Tibial nerve (tissue), 4 donors: ENCODE results near the gene CCDC88C. TPM values are rescaled to one million over a fixed set of nuclear protein-coding genes. Genes with fewer than 3 reads are reported as not detected.
A peak's percentile ranks its signal among the peaks of the same experiment; 100 is the strongest.

Experiments
- DNase-seq, 2 donors: peaks; one replicate each; pipeline ENCODE4 v3.0.0-alpha.2; 2019; ENCODE audit warnings: low spot score in 2 of 2
- H3K27ac ChIP-seq, 4 donors: fragments of 200-600 bp; sonication (generic) in 3 of 4; one replicate each; pipeline ENCODE4 v1.5.1; 2017 to 2019; ENCODE audit warnings: mild to moderate bottlenecking in 1 of 4
- H3K27me3 ChIP-seq, 2 donors: fragments of 200-600 bp; sonication (generic) in 1 of 2; one replicate each; pipeline versions ENCODE4 v1.5.1 to v1.6.0; 2017 to 2019
- H3K36me3 ChIP-seq, 3 donors: fragments of 200-600 bp; sonication (generic); one replicate each; pipeline ENCODE4 v1.5.1; 2018 to 2019
- H3K4me1 ChIP-seq, 4 donors: fragments of 200-600 bp; sonication (generic) in 3 of 4; one replicate each; pipeline ENCODE4 v1.5.1; 2017 to 2019
- H3K4me3 ChIP-seq, 4 donors: fragments of 200-600 bp; sonication (generic) in 3 of 4; one replicate each; pipeline ENCODE4 v1.5.1; 2017 to 2019; ENCODE audit warnings: mild to moderate bottlenecking in 1 of 4, moderate library complexity in 1 of 4
- H3K9me3 ChIP-seq, 4 donors: fragments of 200-600 bp; sonication (generic) in 3 of 4; one replicate each; pipeline ENCODE4 v1.5.1; 2017 to 2019
- EP300 ChIP-seq, 2 donors: sonication (generic); formaldehyde crosslinking; IDR thresholded peaks; one replicate each; pipeline ENCODE4 v1.6.1; 2017; ENCODE audit warnings: antibody characterized with exemption in 2 of 2, mild to moderate bottlenecking in 1 of 2
- POLR2A ChIP-seq, 2 donors: fragments of 450-650 bp; IDR thresholded peaks; one replicate each; pipeline ENCODE4 v1.6.1; 2017; ENCODE audit warnings: antibody characterized with exemption in 2 of 2, mild to moderate bottlenecking in 2 of 2, moderate library complexity in 2 of 2
- WGBS, 2 donors: methylation state at CpG; one replicate each; pipeline ENCODE4 v1.1.5; 2018; 5-methylcytosine and 5-hydroxymethylcytosine counted together
- total RNA-seq, 4 donors: library from RNA; depleted of rRNA; stranded (reverse); fragments of >200 nt; gene quantifications; one replicate each; pipeline ENCODE4 v1.1.0, GENCODE V29; 2016
- TF ChIP-seq, protein P1 (sequence below), 5 experiments: fragments of 200-600 bp in 3 of 5; fragments of 450-650 bp in 2 of 5; sonication (generic) in 3 of 5; IDR thresholded peaks; one replicate each; pipeline ENCODE4 v1.5.1; 2016 to 2019; ENCODE audit warnings: antibody characterized with exemption in 5 of 5, mild to moderate bottlenecking in 3 of 5, moderate library complexity in 2 of 5

The CCDC88C gene
- total RNA-seq, 4 donors from 2014 or later = 3.6 to 12.6 (median 6.8) TPM

- H3K27me3 ChIP-seq = peaks cover 0 to 1% of the 10 kb centered on the region in 2 donors
- no peaks in the 10 kb centered on the region for H3K36me3 ChIP-seq
- DNase-seq = no peak
- H3K27ac ChIP-seq = no peak overlapping the region
- no peak for TF ChIP-seq EP300 (IDR thresholded peaks at IDR 0.05)
- TF ChIP-seq, protein P1, sequence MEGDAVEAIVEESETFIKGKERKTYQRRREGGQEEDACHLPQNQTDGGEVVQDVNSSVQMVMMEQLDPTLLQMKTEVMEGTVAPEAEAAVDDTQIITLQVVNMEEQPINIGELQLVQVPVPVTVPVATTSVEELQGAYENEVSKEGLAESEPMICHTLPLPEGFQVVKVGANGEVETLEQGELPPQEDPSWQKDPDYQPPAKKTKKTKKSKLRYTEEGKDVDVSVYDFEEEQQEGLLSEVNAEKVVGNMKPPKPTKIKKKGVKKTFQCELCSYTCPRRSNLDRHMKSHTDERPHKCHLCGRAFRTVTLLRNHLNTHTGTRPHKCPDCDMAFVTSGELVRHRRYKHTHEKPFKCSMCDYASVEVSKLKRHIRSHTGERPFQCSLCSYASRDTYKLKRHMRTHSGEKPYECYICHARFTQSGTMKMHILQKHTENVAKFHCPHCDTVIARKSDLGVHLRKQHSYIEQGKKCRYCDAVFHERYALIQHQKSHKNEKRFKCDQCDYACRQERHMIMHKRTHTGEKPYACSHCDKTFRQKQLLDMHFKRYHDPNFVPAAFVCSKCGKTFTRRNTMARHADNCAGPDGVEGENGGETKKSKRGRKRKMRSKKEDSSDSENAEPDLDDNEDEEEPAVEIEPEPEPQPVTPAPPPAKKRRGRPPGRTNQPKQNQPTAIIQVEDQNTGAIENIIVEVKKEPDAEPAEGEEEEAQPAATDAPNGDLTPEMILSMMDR (IDR thresholded peaks at IDR 0.05) = no peak
- no peak for TF ChIP-seq POLR2A (IDR thresholded peaks at IDR 0.05)
- no peak overlapping the region for H3K4me3 ChIP-seq
- no peaks in the 10 kb centered on the region for H3K9me3 ChIP-seq
- peaks cover 0 to 31% (median 19%) of the 10 kb centered on the region in 4 donors for H3K4me1 ChIP-seq
- WGBS, 2 donors = 81 to 83% methylated on average over 11 to 12 of the region's 12 CpGs
These were observed 96.5 kb downstream of the CCDC88C start for GRCh38 chr14:91321131-91321530.

DNA sequence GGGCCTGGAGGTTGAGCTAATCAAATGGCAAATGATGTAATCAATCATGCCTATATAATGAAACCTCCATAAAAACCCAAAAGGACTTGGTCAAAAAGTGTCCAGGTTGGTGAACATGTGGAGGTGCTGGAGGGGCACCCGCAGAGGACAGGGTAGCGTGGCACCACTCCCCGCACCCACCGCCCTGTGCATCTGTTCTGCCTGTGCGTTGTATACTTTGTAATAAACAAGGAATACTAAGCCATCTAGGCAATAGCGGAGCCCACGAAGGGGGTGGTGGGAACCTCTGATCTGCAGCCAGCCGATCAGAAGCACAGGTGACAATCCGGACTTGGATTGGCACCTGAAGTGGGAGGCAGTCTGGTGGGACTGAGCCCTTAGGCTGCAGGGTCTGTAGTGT lies 97.4 kb downstream of the CCDC88C start:
- no peak for DNase-seq
- no peak for TF ChIP-seq EP300 (IDR thresholded peaks at IDR 0.05)
- TF ChIP-seq, protein P1 (IDR thresholded peaks at IDR 0.05) = no peak
- no peak for TF ChIP-seq POLR2A (IDR thresholded peaks at IDR 0.05)
- H3K4me3 ChIP-seq = no peak overlapping the region
- no peaks in the 10 kb centered on the region for H3K36me3 ChIP-seq
- no peaks in the 10 kb centered on the region for H3K9me3 ChIP-seq
- H3K4me1 ChIP-seq = peaks cover 0 to 31% (median 19%) of the 10 kb centered on the region in 4 donors
- no peak overlapping the region for H3K27ac ChIP-seq
- WGBS, 2 donors = 92 to 95% methylated on average over 9 of the region's 9 CpGs
- peaks cover 0 to 8% of the 10 kb centered on the region in 2 donors for H3K27me3 ChIP-seq

DNA sequence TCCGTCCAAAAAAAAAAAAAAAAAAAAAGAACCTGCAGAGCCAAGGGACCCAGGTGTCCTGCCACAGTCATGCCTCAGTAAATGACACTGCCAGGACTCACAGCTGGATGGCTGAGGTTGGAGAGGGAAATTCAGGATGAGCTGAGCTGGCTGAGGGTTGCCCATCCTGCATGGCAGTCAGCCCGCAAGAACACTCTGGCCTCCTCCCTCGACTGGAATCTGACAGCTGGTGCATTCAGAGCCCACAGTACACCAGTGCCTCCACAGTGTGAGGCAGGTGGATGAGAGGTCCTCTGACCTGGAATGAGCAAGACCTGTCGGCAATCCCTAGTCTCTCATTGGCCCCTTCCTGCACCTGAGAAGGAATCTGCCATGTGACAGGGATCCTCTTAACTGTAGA lies 98.7 kb downstream of the CCDC88C start:
- Histone ChIP-seq H3K27ac (no peak overlapping the region), H3K27me3 (peaks cover 0 to 8% of the 10 kb centered on the region in 2 donors), H3K4me3 (no peak overlapping the region), H3K36me3 (no peaks in the 10 kb centered on the region), H3K4me1 (peaks cover 0 to 22% (median 15%) of the 10 kb centered on the region in 4 donors), H3K9me3 (peaks cover 0 to under 1% (median 0%) of the 10 kb centered on the region in 4 donors)
- no peak for DNase-seq
- TF ChIP-seq, protein P1 (IDR thresholded peaks at IDR 0.05) = no peak
- TF ChIP-seq POLR2A (IDR thresholded peaks at IDR 0.05) (no peak), EP300 (IDR thresholded peaks at IDR 0.05) (no peak)
- 74 to 78% methylated on average over 3 of the region's 4 CpGs for WGBS, 2 donors

GRCh38 chr14:91317381-91318308 lies 100.0 kb downstream of the CCDC88C start:
- H3K9me3 ChIP-seq = peaks cover 0 to 9% (median 0%) of the 10 kb centered on the region in 4 donors
- H3K27me3 ChIP-seq = peaks cover 0 to 8% of the 10 kb centered on the region in 2 donors
- H3K4me1 ChIP-seq = peaks cover 0 to 15% (median 11%) of the 10 kb centered on the region in 4 donors
- peak overlapping the region in 1 of 4 donors; percentile 65 for H3K27ac ChIP-seq
- TF ChIP-seq, protein P1 (IDR thresholded peaks at IDR 0.05) = no peak
- TF ChIP-seq POLR2A (IDR thresholded peaks at IDR 0.05) (no peak), EP300 (IDR thresholded peaks at IDR 0.05) (no peak)
- DNase-seq = peak in 1 of 2 donors; percentile 24
- no peak overlapping the region for H3K4me3 ChIP-seq
- peaks cover 0 to 6% (median 3%) of the 10 kb centered on the region in 3 donors for H3K36me3 ChIP-seq
- 45% methylated on average over 16 to 18 of the region's 21 CpGs for WGBS, 2 donors

DNA sequence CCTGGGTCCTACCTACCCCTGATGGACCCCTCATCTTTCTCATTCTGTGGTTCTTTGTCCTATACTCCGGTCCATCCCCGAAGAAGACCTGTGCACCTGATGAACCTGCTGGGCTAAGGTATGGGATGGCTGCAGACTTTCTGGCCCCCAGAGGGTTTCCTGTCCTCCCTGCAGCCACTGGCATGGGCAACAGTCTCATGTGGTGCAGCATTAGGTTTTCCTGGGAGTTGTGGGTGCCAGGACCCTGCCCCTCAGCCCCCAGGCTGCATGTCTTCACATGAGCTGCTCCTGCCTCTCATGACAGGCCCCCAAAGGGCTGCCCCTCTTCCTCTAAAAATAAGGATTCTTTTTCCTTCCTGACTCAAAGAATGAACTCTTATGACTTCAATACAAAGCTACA lies 100.9 kb downstream of the CCDC88C start:
- peaks cover 0 to 15% (median 11%) of the 10 kb centered on the region in 4 donors for H3K4me1 ChIP-seq

More for the DNA sequence above, 100.9 kb downstream of the CCDC88C start:
- H3K9me3 ChIP-seq = peaks cover 0 to 9% (median 0%) of the 10 kb centered on the region in 4 donors
- peak overlapping the region in 1 of 4 donors; percentile 65 for H3K27ac ChIP-seq
- H3K27me3 ChIP-seq = peaks cover 0 to 8% of the 10 kb centered on the region in 2 donors
- 97 to 100% methylated on average over 2 of the region's 2 CpGs for WGBS, 2 donors
- TF ChIP-seq, protein P1 (IDR thresholded peaks at IDR 0.05) = no peak
- TF ChIP-seq POLR2A (IDR thresholded peaks at IDR 0.05) = no peak
- no peak for TF ChIP-seq EP300 (IDR thresholded peaks at IDR 0.05)
- no peak overlapping the region for H3K4me3 ChIP-seq
- H3K36me3 ChIP-seq = peaks cover 0 to 6% (median 3%) of the 10 kb centered on the region in 3 donors
- no peak for DNase-seq
